Adipocyte (in vitro differentiated cells): Measurements from ENCODE around the gene SGTA.

ENCODE experiments used
- DNase-seq: peaks from one replicate; pipeline ENCODE4 v3.0.0-alpha.2; 2015; ENCODE audit warnings: low read depth
- H3K27me3 ChIP-seq: replicated peaks from 2 replicates; pipeline ENCODE4 v1.7.0; 2013; ENCODE audit warnings: mild to moderate bottlenecking, low read length, moderate library complexity; ENCODE audit not compliant: control insufficient read depth, insufficient read depth
- H3K36me3 ChIP-seq: 2 replicates; pipeline ENCODE4 v1.7.0; 2013; ENCODE audit warnings: low read length, mild to moderate bottlenecking, moderate library complexity; ENCODE audit not compliant: control insufficient read depth, insufficient read depth, severe bottlenecking
- H3K4me1 ChIP-seq: 2 replicates; pipeline ENCODE4 v1.7.0; 2013; ENCODE audit warnings: mild to moderate bottlenecking, low read length, moderate library complexity; ENCODE audit not compliant: control insufficient read depth, insufficient read depth
- H3K4me3 ChIP-seq: 2 replicates; pipeline ENCODE4 v1.7.0; 2013; ENCODE audit warnings: mild to moderate bottlenecking, low read length, moderate library complexity
- H3K9ac ChIP-seq: 2 replicates; pipeline ENCODE4 v1.7.0; 2013; ENCODE audit warnings: mild to moderate bottlenecking, low read length, moderate library complexity
- H3K9me3 ChIP-seq: 2 replicates; pipeline ENCODE4 v1.7.0; 2013; ENCODE audit warnings: mild to moderate bottlenecking, low read length, moderate library complexity; ENCODE audit not compliant: control insufficient read depth

The SGTA gene

GRCh38 chr19:2762783-2763496 lies 20.1 kb downstream of the SGTA start:
- no peak for DNase-seq
- H3K27me3 ChIP-seq, result no peaks in the 10 kb centered on the region
- H3K9me3 ChIP-seq, result no peaks in the 10 kb centered on the region
- peaks cover 83% of the 10 kb centered on the region for H3K36me3 ChIP-seq
- H3K4me1 ChIP-seq, result no peaks in the 10 kb centered on the region
- no peak overlapping the region for H3K4me3 ChIP-seq
- no peak overlapping the region for H3K9ac ChIP-seq

DNA sequence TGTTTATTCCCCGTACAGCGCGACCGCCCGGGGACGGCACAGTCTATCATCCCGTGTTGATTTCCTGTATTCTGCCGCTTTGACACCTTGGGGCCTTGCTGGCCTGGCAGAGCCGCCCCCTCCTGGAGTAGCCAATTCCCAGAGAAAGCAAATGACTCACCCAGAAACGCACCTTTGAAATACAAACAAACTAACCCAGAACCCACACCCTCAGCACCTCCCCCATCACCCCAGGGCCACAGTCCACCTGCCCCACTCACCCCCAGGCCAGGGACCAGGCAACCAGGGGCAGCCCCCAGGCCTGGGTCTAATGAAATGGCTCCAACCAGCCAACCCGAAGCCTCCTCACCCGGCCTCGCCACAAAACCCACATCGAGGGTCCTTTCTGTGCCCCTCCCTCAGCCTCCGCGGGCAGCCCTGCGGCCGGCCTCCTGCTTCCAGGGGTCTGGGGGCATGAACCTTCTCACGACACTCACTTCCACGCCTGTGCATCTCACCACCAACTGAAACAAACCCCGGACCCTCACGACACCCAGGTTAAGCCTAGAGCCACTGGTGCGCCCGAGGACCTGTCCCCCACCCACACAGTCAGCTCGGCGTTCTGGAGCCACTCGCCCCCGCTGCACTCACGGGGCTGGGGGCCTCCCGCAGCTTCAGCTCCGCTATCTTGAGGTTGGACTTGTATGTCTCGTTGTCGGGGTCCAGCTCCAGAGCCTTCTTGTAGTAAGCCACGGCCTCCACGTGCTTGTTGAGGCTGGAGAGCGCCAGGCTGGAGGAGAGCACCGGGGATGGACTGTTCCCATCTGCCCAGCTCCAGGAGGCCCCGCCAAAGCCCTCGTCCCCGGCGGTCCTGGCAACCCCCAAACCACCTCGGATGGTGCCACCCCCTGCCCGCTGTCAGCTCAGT lies 20.9 kb downstream of the SGTA start:
- Histone ChIP-seq H3K4me3 (no peak overlapping the region), H3K9ac (no peak overlapping the region), H3K4me1 (no peaks in the 10 kb centered on the region), H3K27me3 (no peaks in the 10 kb centered on the region), H3K9me3 (no peaks in the 10 kb centered on the region), H3K36me3 (peaks cover 82% of the 10 kb centered on the region)
- no peak for DNase-seq

DNA sequence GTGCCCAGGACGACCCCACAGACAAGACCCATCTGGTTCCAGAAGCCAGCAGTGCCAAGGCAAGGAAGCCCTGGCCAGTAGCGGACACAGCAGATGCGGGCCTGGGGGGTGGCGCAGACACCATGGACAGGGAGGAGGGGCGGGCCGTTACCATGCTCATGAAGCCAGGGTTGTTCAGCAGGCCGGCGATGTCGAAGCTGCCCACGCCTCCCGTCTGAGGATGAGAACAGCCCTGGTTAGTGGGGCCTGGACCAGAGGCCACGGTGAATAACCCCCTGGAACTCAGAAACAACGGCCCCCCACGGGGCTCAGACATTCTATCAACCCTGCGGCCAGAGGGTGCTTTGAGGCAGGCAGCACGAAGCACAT lies 21.8 kb downstream of the SGTA start:
- Histone ChIP-seq H3K4me3 (no peak overlapping the region), H3K27me3 (no peaks in the 10 kb centered on the region), H3K36me3 (peaks cover 78% of the 10 kb centered on the region), H3K9me3 (no peaks in the 10 kb centered on the region), H3K9ac (no peak overlapping the region), H3K4me1 (no peaks in the 10 kb centered on the region)
- DNase-seq, result no peak

DNA sequence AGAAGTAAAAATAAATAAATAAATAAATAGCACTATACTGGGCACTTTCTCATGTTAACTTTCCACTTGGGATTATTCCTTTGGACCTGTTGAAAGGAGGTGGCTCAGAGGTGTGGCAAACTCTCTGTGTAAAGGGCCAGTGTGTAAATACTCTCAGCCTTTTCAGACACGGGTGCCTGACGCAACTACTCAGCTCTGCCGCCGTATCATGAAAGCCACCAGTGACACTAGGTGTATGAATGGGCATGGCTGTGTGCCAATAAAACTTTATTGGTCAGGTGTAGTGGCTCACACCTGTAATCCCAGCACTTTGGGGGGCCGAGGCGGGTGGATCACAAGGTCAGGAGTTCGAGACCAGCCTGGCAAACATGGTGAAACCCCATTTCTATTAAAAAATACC lies 23.1 kb downstream of the SGTA start:
- H3K27me3 ChIP-seq, result no peaks in the 10 kb centered on the region
- peaks cover 78% of the 10 kb centered on the region for H3K36me3 ChIP-seq
- H3K9me3 ChIP-seq, result no peaks in the 10 kb centered on the region
- DNase-seq, result no peak
- H3K4me3 ChIP-seq, result no peak overlapping the region
- no peaks in the 10 kb centered on the region for H3K4me1 ChIP-seq
- H3K9ac ChIP-seq, result no peak overlapping the region

DNA sequence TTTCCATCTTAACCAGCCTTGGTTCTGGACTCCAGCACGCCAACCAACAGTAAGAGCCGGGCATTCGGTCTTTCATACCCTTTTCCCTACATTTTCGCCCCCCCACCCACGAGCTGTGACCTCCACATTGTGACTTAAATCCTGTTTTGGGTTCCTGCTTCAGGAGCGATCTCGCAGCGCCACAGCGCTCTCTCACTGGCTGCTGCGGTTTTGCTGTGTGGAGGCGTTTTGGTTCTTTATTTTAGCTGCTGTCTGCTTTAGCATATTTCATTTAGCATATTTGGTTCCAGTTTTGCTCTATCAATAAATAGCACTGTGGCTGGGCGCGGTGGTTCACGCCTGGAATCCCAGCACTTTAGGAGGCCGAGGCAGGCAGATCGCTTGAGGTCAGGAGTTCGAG lies 23.7 kb downstream of the SGTA start:
- Histone ChIP-seq H3K4me3 (no peak overlapping the region), H3K9ac (no peak overlapping the region), H3K4me1 (no peaks in the 10 kb centered on the region), H3K27me3 (no peaks in the 10 kb centered on the region), H3K9me3 (no peaks in the 10 kb centered on the region), H3K36me3 (peaks cover 79% of the 10 kb centered on the region)
- no peak for DNase-seq

DNA sequence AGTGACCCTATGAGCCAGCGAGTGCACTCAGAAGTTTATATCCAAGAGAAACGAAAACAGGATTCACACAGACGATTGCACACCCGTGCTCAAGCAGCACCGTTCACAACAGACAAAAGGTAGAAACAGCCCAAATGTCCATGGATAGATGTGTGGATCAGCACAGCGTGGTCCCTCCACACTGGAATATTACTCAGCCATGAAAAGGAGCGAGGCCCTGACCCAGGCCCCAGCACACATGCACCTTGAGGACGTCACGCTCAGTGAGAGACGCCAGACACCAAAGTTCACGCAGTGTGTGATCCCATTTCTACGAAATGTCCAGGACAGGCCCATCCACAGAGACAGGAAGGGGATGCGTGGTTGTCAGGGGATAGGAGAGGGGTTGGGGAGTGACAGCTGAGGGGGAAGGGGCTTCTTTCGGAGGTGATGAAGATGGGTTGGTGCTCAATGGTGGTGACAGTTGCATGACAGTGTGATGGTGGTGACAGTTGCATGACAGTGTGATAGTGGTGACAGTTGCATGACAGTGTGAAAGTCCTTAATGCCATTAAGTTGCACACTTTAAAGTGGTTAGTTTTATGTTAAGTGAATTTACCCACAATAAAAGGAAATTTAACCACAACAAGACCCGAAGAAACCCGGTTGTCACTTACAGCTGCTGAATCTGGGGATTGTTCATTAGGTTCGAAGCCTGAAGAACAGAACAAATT lies 24.3 kb downstream of the SGTA start:
- Histone ChIP-seq H3K27me3 (no peaks in the 10 kb centered on the region), H3K4me3 (no peak overlapping the region), H3K9ac (no peak overlapping the region), H3K36me3 (peaks cover 79% of the 10 kb centered on the region), H3K4me1 (no peaks in the 10 kb centered on the region), H3K9me3 (no peaks in the 10 kb centered on the region)
- DNase-seq, result no peak

DNA sequence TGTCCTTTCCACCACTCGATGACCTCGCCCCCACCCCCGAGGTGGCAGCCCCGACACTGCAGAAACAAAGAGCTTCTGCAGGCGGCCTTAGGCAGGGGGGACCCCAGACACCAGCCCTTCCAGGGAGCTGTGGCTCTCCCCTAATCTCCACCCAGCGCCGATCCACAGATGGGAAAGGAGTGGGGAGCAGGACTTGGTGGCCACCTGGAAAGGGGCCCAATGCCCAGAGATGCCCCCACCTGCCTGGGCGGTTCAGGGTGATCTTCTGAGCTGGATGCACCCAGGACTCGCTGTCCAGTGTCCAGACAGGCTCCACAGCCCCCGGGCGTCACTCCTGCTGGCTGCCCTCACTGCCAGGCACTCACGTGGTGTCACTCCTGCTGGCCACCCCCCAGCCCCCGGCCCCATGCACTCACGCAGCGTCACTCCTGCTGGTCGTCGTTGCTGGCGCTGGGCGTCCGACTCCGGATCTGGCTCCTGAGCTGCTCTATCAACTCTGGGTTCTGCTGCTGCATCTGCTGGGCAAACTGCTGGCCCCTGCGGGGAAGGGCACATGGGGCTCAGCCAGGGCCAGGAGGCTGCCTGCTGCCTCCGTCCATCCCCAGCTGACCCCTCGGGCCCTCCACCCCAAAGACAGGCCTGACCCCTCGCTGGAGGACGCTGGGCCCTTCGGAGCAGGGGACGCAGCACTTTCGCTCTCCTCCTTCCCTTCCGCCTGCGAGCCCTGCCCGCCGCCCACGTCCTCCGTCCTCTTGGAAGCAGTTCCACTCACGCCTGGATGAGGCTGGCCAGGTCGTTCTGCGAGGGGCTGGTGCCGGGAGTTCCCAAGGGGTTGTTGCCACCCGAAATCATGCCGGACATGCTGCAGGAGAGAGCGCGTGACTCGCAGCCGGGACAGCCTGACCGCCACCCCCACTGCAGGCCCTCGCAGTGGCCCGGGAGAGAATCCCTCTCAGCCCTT lies 25.9 kb downstream of the SGTA start:
- peaks cover 70% of the 10 kb centered on the region for H3K36me3 ChIP-seq
- no peaks in the 10 kb centered on the region for H3K9me3 ChIP-seq
- DNase-seq, result no peak

GRCh38 chr19:2756477-2756876 lies 26.6 kb downstream of the SGTA start:
- Histone ChIP-seq H3K4me1 (no peaks in the 10 kb centered on the region), H3K36me3 (peaks cover 64% of the 10 kb centered on the region), H3K4me3 (no peak overlapping the region), H3K9me3 (no peaks in the 10 kb centered on the region), H3K27me3 (no peaks in the 10 kb centered on the region), H3K9ac (no peak overlapping the region)
- DNase-seq, result no peak

More for the DNA sequence above, 25.9 kb downstream of the SGTA start:
- H3K4me3 ChIP-seq, result no peak overlapping the region
- no peaks in the 10 kb centered on the region for H3K27me3 ChIP-seq
- H3K4me1 ChIP-seq, result no peaks in the 10 kb centered on the region
- H3K9ac ChIP-seq, result no peak overlapping the region

DNA sequence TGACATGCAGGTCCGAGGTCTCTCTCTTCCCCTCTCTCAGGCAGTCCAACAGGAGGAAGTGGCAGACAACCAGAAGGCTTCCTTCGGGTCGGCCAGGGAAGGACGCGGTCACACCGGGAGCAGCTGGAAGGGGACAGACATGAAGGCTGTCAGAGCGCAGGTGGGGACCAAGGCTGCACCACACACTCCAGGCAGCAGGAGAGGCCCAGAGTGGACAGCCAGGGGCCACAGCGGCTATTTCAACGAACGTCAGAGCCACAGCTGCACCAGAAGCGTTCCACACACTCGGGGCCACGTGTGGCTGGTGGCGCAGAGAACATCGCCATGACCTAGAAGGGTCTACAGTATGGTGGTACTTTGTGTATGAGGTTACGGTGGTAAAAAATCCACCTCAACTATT lies 27.3 kb downstream of the SGTA start:
- H3K4me3 ChIP-seq, result no peak overlapping the region
- no peaks in the 10 kb centered on the region for H3K27me3 ChIP-seq
- peaks cover 57% of the 10 kb centered on the region for H3K36me3 ChIP-seq
- H3K9me3 ChIP-seq, result no peaks in the 10 kb centered on the region
- H3K4me1 ChIP-seq, result no peaks in the 10 kb centered on the region
- no peak overlapping the region for H3K9ac ChIP-seq
- DNase-seq, result no peak

DNA sequence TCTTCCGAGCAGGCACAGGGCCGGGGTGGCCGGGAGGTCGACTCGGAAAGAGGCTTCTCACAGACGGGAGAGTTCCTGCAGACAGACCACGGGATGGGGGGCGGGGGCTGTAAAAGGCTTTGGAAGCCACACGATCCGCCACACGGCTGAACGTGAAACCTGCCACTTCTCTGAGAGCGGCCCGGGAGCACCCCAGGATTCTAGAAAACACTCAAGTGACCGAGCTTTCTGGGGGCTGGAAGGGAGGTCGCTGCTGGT lies 27.7 kb downstream of the SGTA start:
- Histone ChIP-seq H3K4me1 (no peaks in the 10 kb centered on the region), H3K36me3 (peaks cover 53% of the 10 kb centered on the region), H3K27me3 (no peaks in the 10 kb centered on the region), H3K9me3 (no peaks in the 10 kb centered on the region), H3K9ac (no peak overlapping the region), H3K4me3 (no peak overlapping the region)
- DNase-seq, result no peak
